HTR-8/SVneo (cell line): Measurements from ENCODE around the gene DNAH9.

ENCODE experiments used
- DNase-seq: peaks from one replicate; pipeline ENCODE4 v3.0.0; 2011; ENCODE audit warnings: low spot score, mixed read lengths; ENCODE audit not compliant: insufficient read length
- FAIRE-seq: peaks from 2 replicates; lab custom pipeline; 2011; peaks lifted over from hg19 to GRCh38; lab: Jason Lieb, UNC

Gene DNAH9

GRCh38 chr17:11825572-11826209 lies 227.4 kb downstream of the DNAH9 start:
- FAIRE-seq, result no peak
- no peak for DNase-seq

DNA sequence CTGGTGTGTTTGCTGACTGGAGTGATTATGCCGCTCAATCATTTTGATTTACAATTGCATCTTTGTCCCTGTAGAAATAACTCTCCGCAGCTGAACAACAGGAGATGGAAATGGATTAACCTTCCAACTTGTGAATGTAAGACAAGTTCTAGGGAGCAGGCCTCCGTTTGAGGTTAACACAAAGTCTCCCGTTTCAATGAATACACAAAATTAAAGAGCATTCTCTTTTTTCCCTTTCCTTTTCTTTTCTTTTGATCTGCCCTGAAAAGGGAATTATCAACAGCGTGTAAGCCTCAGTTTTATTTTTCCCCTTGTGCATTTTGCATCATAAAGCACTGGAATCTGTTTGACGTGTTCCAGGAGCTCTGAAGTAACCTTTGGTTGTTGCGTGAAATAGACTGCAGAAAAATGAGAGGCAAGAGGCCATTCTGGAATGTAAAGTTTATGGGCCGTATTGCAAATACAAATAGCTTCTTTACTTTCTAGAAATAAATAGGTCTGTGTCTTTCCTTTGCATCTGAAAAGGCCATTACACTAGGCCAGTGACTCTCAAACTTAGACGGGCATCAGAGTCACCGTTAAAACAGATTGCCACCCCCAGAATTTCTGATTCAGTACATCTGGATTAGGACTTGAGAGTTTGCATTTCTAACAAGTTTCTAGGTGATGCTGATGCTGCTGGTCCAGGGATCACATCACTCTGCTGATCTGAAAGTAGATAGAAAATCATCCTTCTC lies 234.3 kb downstream of the DNAH9 start:
- DNase-seq (no peak), FAIRE-seq (no peak)

DNA sequence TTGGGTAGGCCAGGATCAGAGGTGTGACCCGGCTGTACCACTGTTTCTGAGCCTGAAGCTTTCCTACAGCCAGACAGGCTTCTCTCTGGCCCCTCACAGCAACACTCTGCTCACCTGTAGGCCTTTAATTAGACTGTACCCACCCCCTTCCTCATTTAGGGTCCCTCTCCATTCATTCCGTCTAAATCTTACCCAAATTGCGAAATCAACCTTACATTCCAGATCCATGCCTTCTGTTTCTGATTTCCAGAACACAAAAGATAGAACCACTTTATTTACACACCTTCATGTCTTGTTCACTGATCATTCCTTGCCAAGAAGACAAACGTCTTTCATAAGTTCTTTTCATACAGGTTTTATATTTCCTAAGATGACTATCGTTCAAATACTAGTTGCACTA lies 238.2 kb downstream of the DNAH9 start:
- DNase-seq, result no peak
- no peak for FAIRE-seq

GRCh38 chr17:11840052-11840451 lies 241.8 kb downstream of the DNAH9 start:
- FAIRE-seq, result no peak

DNA sequence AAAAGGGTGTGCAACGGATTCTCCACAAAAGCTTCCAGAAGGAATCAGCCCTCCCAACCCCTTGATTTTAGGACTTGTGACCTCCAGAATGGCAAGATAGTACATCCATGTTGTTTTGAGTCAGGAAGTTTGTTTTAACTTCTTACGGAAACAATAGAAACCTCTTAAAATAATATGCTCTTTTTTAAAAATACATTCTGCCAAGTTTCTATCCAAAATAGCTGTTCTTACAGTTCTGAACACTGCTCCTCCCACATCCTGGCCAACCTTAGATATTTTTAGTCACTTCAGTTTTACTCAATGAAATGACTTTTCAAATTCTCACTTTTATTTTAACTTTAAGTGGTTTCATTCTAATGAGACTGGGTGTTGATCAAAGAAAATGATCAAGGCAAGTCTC lies 242.6 kb downstream of the DNAH9 start:
- no peak for FAIRE-seq
- no peak for DNase-seq

More at GRCh38 chr17:11840052-11840451, 241.8 kb downstream of the DNAH9 start:
- no peak for DNase-seq

- DNase-seq (no peak), FAIRE-seq (no peak)
Observed at GRCh38 chr17:11848330-11848729, 250.1 kb downstream of the DNAH9 start.

GRCh38 chr17:11852231-11852630 lies 254.0 kb downstream of the DNAH9 start:
- DNase-seq (no peak), FAIRE-seq (no peak)

DNA sequence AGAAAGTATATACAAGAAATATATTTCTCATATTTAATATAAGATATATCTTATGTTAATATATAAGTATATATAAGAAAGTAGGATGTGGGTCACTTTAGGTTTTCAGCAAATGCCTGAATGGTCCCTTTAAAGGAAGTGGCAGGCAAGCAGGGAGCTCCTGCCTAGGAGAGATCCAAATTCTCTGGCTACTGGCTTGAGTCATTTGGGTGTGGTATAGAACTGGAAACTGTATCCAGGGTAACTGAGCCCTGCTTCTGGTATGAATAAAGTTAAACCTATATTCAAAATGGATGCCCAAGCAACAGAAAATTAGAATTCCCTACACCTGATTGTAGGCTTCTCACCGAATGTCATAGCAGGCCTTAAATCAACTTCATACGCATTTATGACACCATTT lies 254.6 kb downstream of the DNAH9 start:
- FAIRE-seq (no peak), DNase-seq (no peak)

- no peak for DNase-seq
- FAIRE-seq, result no peak
Observed at GRCh38 chr17:11853321-11854151, 255.3 kb downstream of the DNAH9 start.

DNA sequence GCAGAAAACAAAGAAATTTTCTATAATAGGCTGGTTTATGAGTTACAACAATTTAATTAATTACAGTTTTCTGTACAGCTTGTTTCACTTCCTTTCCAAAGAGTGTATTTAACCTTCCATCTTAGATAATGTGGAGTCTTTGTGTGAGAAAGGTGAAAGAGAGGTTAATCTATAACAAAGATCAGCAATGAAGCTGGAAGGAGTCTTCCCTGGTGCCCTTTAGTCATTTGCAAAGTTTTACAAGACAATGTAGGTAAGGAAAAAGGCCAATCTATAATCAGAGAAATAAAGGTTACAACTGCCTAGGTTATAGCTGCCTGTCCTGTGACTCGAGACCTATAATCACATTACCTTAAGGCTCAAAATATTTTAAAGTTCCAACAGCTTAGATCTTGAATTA lies 257.0 kb downstream of the DNAH9 start:
- DNase-seq, result no peak
- no peak for FAIRE-seq

GRCh38 chr17:11857006-11857405 lies 258.7 kb downstream of the DNAH9 start:
- DNase-seq (no peak), FAIRE-seq (no peak)

- DNase-seq (no peak), FAIRE-seq (no peak)
Observed at GRCh38 chr17:11869680-11870394, 271.6 kb downstream of the DNAH9 start.

GRCh38 chr17:11871773-11872172 lies 273.5 kb downstream of the DNAH9 start:
- FAIRE-seq, result no peak
- DNase-seq, result no peak

DNA sequence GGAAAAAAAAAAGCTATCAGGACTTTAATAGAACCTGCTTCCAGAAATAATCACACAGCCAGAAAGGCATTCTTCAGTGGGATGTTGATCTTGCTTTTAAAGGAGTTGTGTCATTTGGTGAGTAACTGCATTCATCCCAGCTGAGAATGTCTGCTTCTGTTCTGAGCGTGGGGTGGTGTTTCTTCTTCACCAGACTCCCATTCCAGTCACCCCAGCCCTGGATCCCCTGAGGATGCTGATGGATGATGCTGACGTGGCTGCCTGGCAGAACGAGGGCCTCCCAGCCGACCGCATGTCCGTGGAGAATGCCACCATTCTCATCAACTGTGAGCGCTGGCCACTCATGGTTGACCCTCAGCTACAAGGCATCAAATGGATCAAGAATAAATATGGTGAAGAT lies 276.5 kb downstream of the DNAH9 start:
- DNase-seq (no peak), FAIRE-seq (no peak)

GRCh38 chr17:11880714-11881113 lies 282.4 kb downstream of the DNAH9 start:
- DNase-seq (no peak), FAIRE-seq (no peak)

DNA sequence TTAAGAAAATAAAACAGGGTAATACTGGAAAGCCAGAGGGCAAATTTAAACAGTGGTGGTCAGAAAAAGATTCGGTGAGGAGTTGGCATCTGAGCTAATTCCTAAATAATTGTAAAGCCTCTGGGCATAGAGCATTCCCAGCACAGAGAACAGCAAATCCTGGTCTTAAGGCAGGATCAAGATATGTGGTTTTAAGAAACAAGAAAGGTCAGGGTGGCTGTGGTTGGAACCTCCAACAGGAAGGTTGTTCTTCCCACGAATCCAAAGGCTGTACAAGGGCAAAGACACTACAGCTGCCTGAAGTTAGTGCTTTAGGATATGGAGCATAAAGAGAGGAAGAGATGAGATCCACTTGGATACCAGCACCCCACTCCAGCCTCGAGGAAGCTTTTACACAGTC lies 284.4 kb downstream of the DNAH9 start:
- no peak for DNase-seq
- no peak for FAIRE-seq

DNA sequence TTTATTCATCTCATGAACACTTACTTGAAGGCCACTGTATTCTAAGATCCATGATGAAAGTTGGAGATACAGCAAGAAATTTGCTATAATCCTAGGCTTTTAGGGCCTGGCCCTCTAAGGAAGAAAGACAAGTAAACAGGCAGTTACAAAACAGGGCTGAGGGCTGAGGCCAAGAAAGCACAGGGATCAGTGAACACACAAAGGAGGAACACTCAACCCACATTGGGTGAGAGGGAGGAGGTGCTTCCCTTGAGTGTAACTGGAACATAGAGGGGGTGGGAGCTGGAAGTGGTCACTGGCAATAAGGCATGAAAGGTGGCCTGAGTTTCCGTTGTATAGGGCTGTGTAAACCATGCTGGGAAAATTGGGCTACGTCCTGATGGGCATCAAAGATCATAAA lies 286.8 kb downstream of the DNAH9 start:
- DNase-seq (no peak), FAIRE-seq (no peak)

DNA sequence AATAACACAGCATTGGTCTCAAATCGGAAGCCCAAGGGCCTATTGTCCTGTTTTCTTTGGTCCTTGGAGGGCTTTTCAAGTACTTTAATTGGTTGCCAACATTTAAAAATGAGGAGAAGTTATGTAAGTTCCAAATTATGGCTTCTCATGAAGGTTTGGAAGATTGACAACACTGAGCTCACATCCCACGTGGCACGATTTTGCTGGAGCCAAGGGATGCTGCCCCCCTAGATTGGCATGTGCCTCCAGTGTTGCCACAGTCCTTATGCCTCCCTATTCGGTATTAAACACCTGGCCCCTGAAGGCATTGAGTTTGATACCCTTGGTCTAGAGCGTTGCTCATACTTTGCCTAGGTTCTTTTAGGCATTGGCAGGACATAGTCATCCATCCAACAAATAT lies 291.0 kb downstream of the DNAH9 start:
- DNase-seq, result no peak
- FAIRE-seq, result no peak

GRCh38 chr17:11893862-11894261 lies 295.6 kb downstream of the DNAH9 start:
- FAIRE-seq, result no peak
- no peak for DNase-seq

DNA sequence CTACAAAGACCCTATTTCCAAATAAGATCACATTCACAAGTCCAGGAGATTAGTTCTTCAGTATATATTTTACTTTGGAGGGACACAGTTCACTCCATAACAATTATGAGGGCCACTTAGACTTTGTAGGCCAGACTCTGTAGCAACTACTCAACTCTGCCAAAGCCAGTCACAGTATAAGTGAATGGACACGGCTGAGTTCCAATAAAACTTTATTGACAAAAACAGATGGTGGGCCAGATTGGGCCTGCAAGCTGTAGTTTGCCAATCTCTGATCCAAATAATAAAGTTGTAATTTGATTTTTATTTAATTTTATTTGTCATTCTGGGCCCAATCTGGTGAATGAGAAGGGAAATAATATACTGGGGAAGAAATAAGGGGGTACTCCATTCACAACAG lies 297.9 kb downstream of the DNAH9 start:
- FAIRE-seq (no peak), DNase-seq (no peak)
